ENCODE results near the gene AEBP1.

The AEBP1 gene

GRCh38 chr7:44103923-44104859 is at the start of gene AEBP1:
Gene AEBP1, plus strand, starts transcription at chr7:44104345. Its CDS starts 321 bp downstream, at chr7:44104666.
- Histone ChIP-seq H3K27ac (ENCODE audit: low read depth, low read length) (peak within 1 kb of the TSS; percentile 61), H3K4me3 (ENCODE audit: low read depth in 1 of 2, low read length in 2 of 2) (peak within 1 kb of the TSS; percentile 58 to 64), H3K27me3 (ENCODE audit: control insufficient read depth in 1 of 2, insufficient read depth in 2 of 2, low read length in 2 of 2) (peaks cover 6 to 29% of the 10 kb centered on the region in 2 donors), H3K4me1 (ENCODE audit: insufficient read depth, low read length) (no peaks in the 10 kb centered on the region), H3K9me3 (ENCODE audit: low read length) (no peaks in the 10 kb centered on the region), H3K36me3 (ENCODE audit: insufficient read depth, low read length) (no peaks in the 10 kb centered on the region), H3K9ac (ENCODE audit: low read length) (peak within 1 kb of the TSS; percentile 27)

- H3K9ac ChIP-seq (ENCODE audit: low read length) = no peak overlapping the region
- no peak overlapping the region for H3K27ac ChIP-seq (ENCODE audit: low read depth, low read length)
- H3K4me3 ChIP-seq (ENCODE audit: low read depth in 1 of 2, low read length in 2 of 2) = no peak overlapping the region
- H3K9me3 ChIP-seq (ENCODE audit: low read length) = no peaks in the 10 kb centered on the region
- H3K27me3 ChIP-seq (ENCODE audit: control insufficient read depth in 1 of 2, insufficient read depth in 2 of 2, low read length in 2 of 2) = no peaks in the 10 kb centered on the region
- H3K36me3 ChIP-seq (ENCODE audit: insufficient read depth, low read length) = peaks cover 85% of the 10 kb centered on the region
- H3K4me1 ChIP-seq (ENCODE audit: insufficient read depth, low read length) = no peaks in the 10 kb centered on the region
These were observed 47.5 kb upstream of the AEBP1 start for GRCh38 chr7:44056681-44057080.

- H3K9ac ChIP-seq (ENCODE audit: low read length) = no peak overlapping the region
- no peak overlapping the region for H3K27ac ChIP-seq (ENCODE audit: low read depth, low read length)
- H3K4me3 ChIP-seq (ENCODE audit: low read depth in 1 of 2, low read length in 2 of 2) = no peak overlapping the region
- H3K36me3 ChIP-seq (ENCODE audit: insufficient read depth, low read length) = peaks cover 85% of the 10 kb centered on the region
- H3K4me1 ChIP-seq (ENCODE audit: insufficient read depth, low read length) = no peaks in the 10 kb centered on the region
- H3K9me3 ChIP-seq (ENCODE audit: low read length) = no peaks in the 10 kb centered on the region
- no peaks in the 10 kb centered on the region for H3K27me3 ChIP-seq (ENCODE audit: control insufficient read depth in 1 of 2, insufficient read depth in 2 of 2, low read length in 2 of 2)
These were observed 46.8 kb upstream of the AEBP1 start for GRCh38 chr7:44057181-44057848.

GRCh38 chr7:44057849-44058758 is 46.0 kb upstream of the AEBP1 start:
- H3K27me3 ChIP-seq (ENCODE audit: control insufficient read depth in 1 of 2, insufficient read depth in 2 of 2, low read length in 2 of 2) = no peaks in the 10 kb centered on the region
- no peak overlapping the region for H3K4me3 ChIP-seq (ENCODE audit: low read depth in 1 of 2, low read length in 2 of 2)
- H3K9me3 ChIP-seq (ENCODE audit: low read length) = no peaks in the 10 kb centered on the region
- no peak overlapping the region for H3K27ac ChIP-seq (ENCODE audit: low read depth, low read length)
- peaks cover 79% of the 10 kb centered on the region for H3K36me3 ChIP-seq (ENCODE audit: insufficient read depth, low read length)
- no peaks in the 10 kb centered on the region for H3K4me1 ChIP-seq (ENCODE audit: insufficient read depth, low read length)
- H3K9ac ChIP-seq (ENCODE audit: low read length) = no peak overlapping the region

- H3K27ac ChIP-seq (ENCODE audit: low read depth, low read length) = no peak overlapping the region
- peaks cover 76% of the 10 kb centered on the region for H3K36me3 ChIP-seq (ENCODE audit: insufficient read depth, low read length)
- no peaks in the 10 kb centered on the region for H3K9me3 ChIP-seq (ENCODE audit: low read length)
- no peak overlapping the region for H3K9ac ChIP-seq (ENCODE audit: low read length)
- no peaks in the 10 kb centered on the region for H3K27me3 ChIP-seq (ENCODE audit: control insufficient read depth in 1 of 2, insufficient read depth in 2 of 2, low read length in 2 of 2)
- H3K4me1 ChIP-seq (ENCODE audit: insufficient read depth, low read length) = no peaks in the 10 kb centered on the region
- H3K4me3 ChIP-seq (ENCODE audit: low read depth in 1 of 2, low read length in 2 of 2) = no peak overlapping the region
These were observed 45.4 kb upstream of the AEBP1 start for GRCh38 chr7:44058759-44059218.

- H3K27ac ChIP-seq (ENCODE audit: low read depth, low read length) = no peak overlapping the region
- no peak overlapping the region for H3K9ac ChIP-seq (ENCODE audit: low read length)
- H3K4me1 ChIP-seq (ENCODE audit: insufficient read depth, low read length) = no peaks in the 10 kb centered on the region
- no peak overlapping the region for H3K4me3 ChIP-seq (ENCODE audit: low read depth in 1 of 2, low read length in 2 of 2)
- H3K36me3 ChIP-seq (ENCODE audit: insufficient read depth, low read length) = peaks cover 69% of the 10 kb centered on the region
- H3K27me3 ChIP-seq (ENCODE audit: control insufficient read depth in 1 of 2, insufficient read depth in 2 of 2, low read length in 2 of 2) = no peaks in the 10 kb centered on the region
- no peaks in the 10 kb centered on the region for H3K9me3 ChIP-seq (ENCODE audit: low read length)
These were observed 44.7 kb upstream of the AEBP1 start for GRCh38 chr7:44059219-44060090.

- Histone ChIP-seq H3K9me3 (ENCODE audit: low read length) (no peaks in the 10 kb centered on the region), H3K36me3 (ENCODE audit: insufficient read depth, low read length) (peaks cover 65% of the 10 kb centered on the region), H3K27me3 (ENCODE audit: control insufficient read depth in 1 of 2, insufficient read depth in 2 of 2, low read length in 2 of 2) (no peaks in the 10 kb centered on the region), H3K4me1 (ENCODE audit: insufficient read depth, low read length) (peaks cover 5% of the 10 kb centered on the region), H3K27ac (ENCODE audit: low read depth, low read length) (no peak overlapping the region), H3K4me3 (ENCODE audit: low read depth in 1 of 2, low read length in 2 of 2) (no peak overlapping the region), H3K9ac (ENCODE audit: low read length) (no peak overlapping the region)
These were observed 43.8 kb upstream of the AEBP1 start for GRCh38 chr7:44060091-44060947.

GRCh38 chr7:44060948-44061644 is 43.0 kb upstream of the AEBP1 start:
- H3K27me3 ChIP-seq (ENCODE audit: control insufficient read depth in 1 of 2, insufficient read depth in 2 of 2, low read length in 2 of 2) = no peaks in the 10 kb centered on the region
- no peak overlapping the region for H3K4me3 ChIP-seq (ENCODE audit: low read depth in 1 of 2, low read length in 2 of 2)
- H3K36me3 ChIP-seq (ENCODE audit: insufficient read depth, low read length) = peaks cover 59% of the 10 kb centered on the region
- peaks cover 13% of the 10 kb centered on the region for H3K4me1 ChIP-seq (ENCODE audit: insufficient read depth, low read length)
- no peak overlapping the region for H3K27ac ChIP-seq (ENCODE audit: low read depth, low read length)
- no peaks in the 10 kb centered on the region for H3K9me3 ChIP-seq (ENCODE audit: low read length)
- H3K9ac ChIP-seq (ENCODE audit: low read length) = no peak overlapping the region

GRCh38 chr7:44061645-44062179 is 42.4 kb upstream of the AEBP1 start:
- Histone ChIP-seq H3K4me3 (ENCODE audit: low read depth in 1 of 2, low read length in 2 of 2) (no peak overlapping the region), H3K27ac (ENCODE audit: low read depth, low read length) (no peak overlapping the region), H3K9ac (ENCODE audit: low read length) (no peak overlapping the region), H3K27me3 (ENCODE audit: control insufficient read depth in 1 of 2, insufficient read depth in 2 of 2, low read length in 2 of 2) (no peaks in the 10 kb centered on the region), H3K4me1 (ENCODE audit: insufficient read depth, low read length) (peaks cover 13% of the 10 kb centered on the region), H3K36me3 (ENCODE audit: insufficient read depth, low read length) (peaks cover 53% of the 10 kb centered on the region), H3K9me3 (ENCODE audit: low read length) (no peaks in the 10 kb centered on the region)
